GM12891 (cell line): ENCODE measurements around the gene EXOSC7.

ENCODE experiments used
- PAX5 ChIP-seq: IDR thresholded peaks from 2 replicates; pipeline ENCODE4 v1.6.1; 2011; ENCODE audit warnings: low read length, moderate library complexity, mild to moderate bottlenecking; ENCODE audit not compliant: insufficient read depth, severe bottlenecking
- POLR2A ChIP-seq: IDR thresholded peaks from 2 replicates; pipeline ENCODE4 v1.6.1; 2011; ENCODE audit warnings: low read depth, low read length, control low read depth

DNA sequence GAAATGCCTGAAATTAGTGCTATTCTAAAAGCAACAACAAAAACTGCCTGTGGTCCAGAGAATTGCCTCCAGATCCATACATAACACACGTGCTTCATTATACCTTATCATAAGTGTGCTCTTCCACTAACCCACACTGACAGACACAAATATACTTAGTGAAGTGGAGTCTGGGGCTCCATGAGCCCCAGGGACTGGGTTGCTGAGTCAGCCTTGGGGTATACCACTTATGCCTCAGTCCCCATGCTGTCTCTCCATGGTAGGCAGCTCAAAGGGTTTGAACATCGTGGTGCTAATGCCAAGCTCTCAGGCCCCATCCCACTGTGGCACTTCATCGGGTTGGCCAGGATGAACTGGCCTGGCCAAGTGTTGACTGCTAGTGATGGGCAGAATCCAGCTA, 10.9 kb upstream of the EXOSC7 start:
- TF ChIP-seq POLR2A (no peak), PAX5 (no peak)
